ENCODE results near the gene TNS3. TPM values are rescaled to one million over a fixed set of nuclear protein-coding genes. Genes with fewer than 3 reads are reported as not detected.

TNS3 gene
- total RNA-seq, 3 donors from 2014 or later = 69.1 to 98.9 (median 69.9) TPM

DNA sequence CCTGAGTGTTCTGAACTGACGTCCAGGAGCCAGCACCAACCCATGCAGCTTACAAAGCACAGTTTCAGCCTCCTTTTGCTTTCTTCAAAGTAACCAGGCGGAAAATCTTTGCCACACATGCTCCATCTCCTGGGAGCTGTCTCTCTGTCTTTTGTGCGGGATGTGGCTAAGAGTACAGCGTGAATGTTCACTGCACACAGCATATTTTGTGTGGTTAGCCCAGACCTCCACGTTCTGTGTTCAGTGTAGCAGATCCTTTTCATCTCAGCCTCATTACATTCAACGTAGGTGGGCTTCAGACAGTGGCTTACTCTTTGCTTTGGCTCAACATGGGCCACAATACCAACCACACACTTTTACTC is 200.8 kb downstream of the TNS3 start:
- Histone ChIP-seq H3K4me1 (ENCODE audit: low read depth) (peaks cover 37% of the 10 kb centered on the region), H3K4me3 (no peak overlapping the region), H3K9me3 (no peaks in the 10 kb centered on the region), H3K36me3 (ENCODE audit: low read depth) (no peaks in the 10 kb centered on the region)
- intact Hi-C loops (cut with DNase I, micrococcal nuclease) = no loop called here
- TF ChIP-seq, protein P1, sequence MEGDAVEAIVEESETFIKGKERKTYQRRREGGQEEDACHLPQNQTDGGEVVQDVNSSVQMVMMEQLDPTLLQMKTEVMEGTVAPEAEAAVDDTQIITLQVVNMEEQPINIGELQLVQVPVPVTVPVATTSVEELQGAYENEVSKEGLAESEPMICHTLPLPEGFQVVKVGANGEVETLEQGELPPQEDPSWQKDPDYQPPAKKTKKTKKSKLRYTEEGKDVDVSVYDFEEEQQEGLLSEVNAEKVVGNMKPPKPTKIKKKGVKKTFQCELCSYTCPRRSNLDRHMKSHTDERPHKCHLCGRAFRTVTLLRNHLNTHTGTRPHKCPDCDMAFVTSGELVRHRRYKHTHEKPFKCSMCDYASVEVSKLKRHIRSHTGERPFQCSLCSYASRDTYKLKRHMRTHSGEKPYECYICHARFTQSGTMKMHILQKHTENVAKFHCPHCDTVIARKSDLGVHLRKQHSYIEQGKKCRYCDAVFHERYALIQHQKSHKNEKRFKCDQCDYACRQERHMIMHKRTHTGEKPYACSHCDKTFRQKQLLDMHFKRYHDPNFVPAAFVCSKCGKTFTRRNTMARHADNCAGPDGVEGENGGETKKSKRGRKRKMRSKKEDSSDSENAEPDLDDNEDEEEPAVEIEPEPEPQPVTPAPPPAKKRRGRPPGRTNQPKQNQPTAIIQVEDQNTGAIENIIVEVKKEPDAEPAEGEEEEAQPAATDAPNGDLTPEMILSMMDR (IDR thresholded peaks at IDR 0.05) = no peak
- DNase-seq (no peak), ATAC-seq (no peak)

DNA sequence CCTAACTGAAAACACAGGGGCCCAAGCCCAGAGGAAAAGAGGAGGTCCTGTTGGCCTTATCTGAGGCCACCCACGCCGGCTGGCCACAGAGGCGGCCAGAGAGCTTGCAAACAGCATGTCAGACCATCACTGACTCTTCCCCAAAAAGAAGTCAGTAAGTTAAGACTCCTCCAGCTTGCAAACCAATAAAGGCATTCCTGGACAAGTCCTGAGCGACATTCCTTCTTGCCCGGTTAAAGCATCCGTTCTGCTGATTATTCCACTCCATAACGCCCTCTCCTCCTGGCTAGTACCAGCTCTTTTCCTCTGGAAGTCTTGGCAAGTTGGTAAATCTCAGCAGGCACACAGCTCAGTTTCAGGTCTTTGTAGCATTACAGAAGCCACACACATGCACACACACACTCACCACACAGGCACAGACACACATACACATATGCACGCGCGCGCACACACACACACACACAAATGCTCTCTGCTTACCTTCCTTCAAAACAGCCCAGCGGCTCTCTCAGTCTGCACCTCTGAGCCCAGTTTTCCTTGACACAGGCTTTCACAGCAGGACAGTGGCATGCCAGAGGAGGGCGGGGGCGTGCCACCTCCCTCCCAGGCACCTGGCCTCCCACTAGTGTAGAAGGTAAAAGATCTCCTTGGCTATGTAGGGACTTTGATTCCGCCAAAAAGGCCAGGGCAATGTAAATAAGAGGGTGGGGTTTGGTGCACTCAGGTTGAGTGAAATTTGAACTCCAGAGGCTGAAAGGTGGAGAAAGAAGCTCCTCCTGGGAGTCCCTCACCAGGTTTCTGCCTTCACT is 201.4 kb downstream of the TNS3 start:
- DNase-seq (peak in 2 of 3 donors; percentile 78), ATAC-seq (peak; percentile 77)
- TF ChIP-seq, protein P1 (IDR thresholded peaks at IDR 0.05) = no peak
- Histone ChIP-seq H3K9me3 (no peaks in the 10 kb centered on the region), H3K36me3 (ENCODE audit: low read depth) (no peaks in the 10 kb centered on the region), H3K4me3 (no peak overlapping the region), H3K4me1 (ENCODE audit: low read depth) (peaks cover 41% of the 10 kb centered on the region)
- intact Hi-C loops (cut with DNase I, micrococcal nuclease) = no loop called here

DNA sequence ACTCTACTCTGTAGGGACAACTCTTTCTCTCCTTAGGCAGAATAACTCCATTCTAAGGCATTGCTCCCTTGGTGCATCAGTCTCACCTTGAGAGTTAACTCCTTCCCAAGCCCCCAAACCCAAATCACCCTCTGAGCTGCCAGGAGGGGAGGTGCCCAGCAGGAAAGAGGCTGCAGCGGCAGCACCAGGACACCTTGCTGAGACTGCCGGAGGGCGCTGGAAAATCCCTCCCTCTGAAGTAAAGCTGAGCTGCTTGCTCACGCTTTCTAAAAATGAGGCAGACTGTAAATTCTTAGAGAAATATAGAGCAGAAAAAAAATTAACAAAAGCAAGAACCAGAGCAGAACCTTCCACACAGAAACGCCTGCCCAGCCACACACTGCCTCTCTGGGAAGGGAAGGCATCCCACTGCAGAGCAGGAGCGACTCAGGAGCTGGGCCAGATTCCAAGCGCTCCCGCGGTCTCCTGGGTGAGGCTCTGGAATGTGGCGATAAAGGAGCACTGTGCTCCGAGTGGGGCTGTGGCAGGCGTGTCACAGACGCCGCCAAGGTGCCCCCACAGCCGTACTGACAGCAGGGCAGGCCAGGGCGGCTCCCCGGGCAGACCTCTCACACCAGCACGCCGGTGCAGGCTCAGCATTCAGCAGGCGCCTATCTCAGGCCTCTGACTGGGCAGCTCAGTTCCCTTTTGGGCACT is 202.1 kb downstream of the TNS3 start:
- peaks cover 38% of the 10 kb centered on the region for H3K4me1 ChIP-seq (ENCODE audit: low read depth)
- TF ChIP-seq, protein P1 (IDR thresholded peaks at IDR 0.05) = no peak
- H3K9me3 ChIP-seq = no peaks in the 10 kb centered on the region
- ATAC-seq (peak; percentile 83), DNase-seq (peak; percentile 79 to 84 (median 81))
- intact Hi-C loops (cut with DNase I, micrococcal nuclease) = no loop called here
- H3K36me3 ChIP-seq (ENCODE audit: low read depth) = no peaks in the 10 kb centered on the region
- no peak overlapping the region for H3K4me3 ChIP-seq

DNA sequence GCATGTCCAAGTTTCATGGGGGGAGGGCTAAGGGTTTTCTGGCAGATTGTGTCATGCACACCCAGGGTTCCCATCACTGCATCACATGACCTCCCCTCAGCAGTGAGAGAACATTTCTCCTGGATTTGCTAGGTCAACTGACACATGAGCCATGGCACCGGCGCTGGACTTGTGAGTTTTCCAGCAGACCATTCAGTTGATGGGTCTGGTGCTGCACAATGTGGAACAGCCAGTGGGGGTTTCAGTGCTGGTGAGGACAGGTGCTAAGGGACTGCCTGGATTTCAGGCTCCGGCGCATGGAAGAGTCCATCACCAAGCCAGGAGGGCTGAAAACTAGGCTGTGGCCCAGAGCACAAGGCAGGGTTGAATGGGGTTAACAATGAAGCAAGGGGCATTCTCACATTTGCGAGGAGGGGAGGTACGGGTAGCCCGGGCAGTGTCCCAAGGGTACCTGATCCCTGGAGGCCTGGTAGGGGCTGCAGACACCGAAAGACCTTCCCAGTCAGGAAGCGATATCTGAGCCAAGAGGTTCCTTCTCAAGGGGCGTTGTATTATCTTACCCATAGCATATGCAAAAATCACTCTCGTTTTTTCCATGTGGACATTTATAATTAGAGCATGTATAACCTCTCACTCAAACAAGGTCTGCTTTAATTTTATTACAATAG is 203.0 kb downstream of the TNS3 start:
- Histone ChIP-seq H3K4me3 (no peak overlapping the region), H3K9me3 (no peaks in the 10 kb centered on the region), H3K4me1 (ENCODE audit: low read depth) (peaks cover 32% of the 10 kb centered on the region), H3K36me3 (ENCODE audit: low read depth) (no peaks in the 10 kb centered on the region)
- intact Hi-C loops (cut with DNase I, micrococcal nuclease) = no loop called here
- DNase-seq = no peak
- no peak for ATAC-seq
- TF ChIP-seq, protein P1 (IDR thresholded peaks at IDR 0.05) = no peak

DNA sequence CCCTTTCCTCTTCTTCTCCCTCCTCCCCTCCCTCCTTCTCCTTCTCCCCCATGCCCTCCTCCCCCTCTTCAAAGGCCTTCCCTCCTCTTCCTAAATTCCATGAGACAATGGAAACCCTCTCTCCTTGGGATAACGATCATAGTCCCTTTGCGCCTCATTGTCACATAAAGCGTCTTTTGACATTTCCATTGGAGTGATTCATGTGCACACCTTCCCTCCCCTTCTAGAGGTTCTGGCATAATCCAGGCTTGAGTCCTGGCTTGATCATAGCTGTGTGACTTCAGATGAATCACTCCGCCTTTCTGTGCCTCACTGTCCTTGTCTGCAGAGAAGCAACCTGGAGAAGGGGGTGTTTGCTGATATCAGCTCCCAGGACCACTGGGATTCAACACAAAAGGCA is 204.2 kb downstream of the TNS3 start:
- ATAC-seq (no peak), DNase-seq (no peak)
- H3K4me3 ChIP-seq = no peak overlapping the region
- H3K4me1 ChIP-seq (ENCODE audit: low read depth) = peaks cover 42% of the 10 kb centered on the region
- intact Hi-C loops (cut with DNase I, micrococcal nuclease) = no loop called here
- no peaks in the 10 kb centered on the region for H3K9me3 ChIP-seq
- TF ChIP-seq, protein P1 (IDR thresholded peaks at IDR 0.05) = no peak
- no peaks in the 10 kb centered on the region for H3K36me3 ChIP-seq (ENCODE audit: low read depth)

Measured in mucosa of descending colon (tissue), 3 donors.